Myocyte (in vitro differentiated cells): Measurements from ENCODE around the gene FCER1G. TPM values are rescaled to one million over a fixed set of nuclear protein-coding genes. Genes with fewer than 3 reads are reported as not detected.

ENCODE experiments used
- DNase-seq: peaks from one replicate; pipeline ENCODE4 v3.0.0-alpha.2; 2012; ENCODE audit warnings: low read depth
- total RNA-seq: library from RNA; depleted of rRNA; stranded (reverse); fragments of >200 nt; gene quantifications from 2 replicates; pipeline ENCODE4 v1.2.3, GENCODE V29; 2014

Gene FCER1G
- total RNA-seq, 1 donor from 2014 or later: not detected

GRCh38 chr1:161187311-161187710, 27.8 kb upstream of the FCER1G start:
- DNase-seq: no peak

GRCh38 chr1:161188381-161188780, 26.7 kb upstream of the FCER1G start:
- no peak for DNase-seq

- no peak for DNase-seq
Measured at GRCh38 chr1:161189036-161189435, 26.1 kb upstream of the FCER1G start.

- DNase-seq: no peak
Measured at GRCh38 chr1:161190962-161191521, 24.1 kb upstream of the FCER1G start.

- no peak for DNase-seq
Measured at GRCh38 chr1:161191971-161192370, 23.1 kb upstream of the FCER1G start.

- peak; percentile 85 for DNase-seq
Measured at GRCh38 chr1:161192476-161193465, 22.3 kb upstream of the FCER1G start.

GRCh38 chr1:161193561-161194235, 21.4 kb upstream of the FCER1G start:
- DNase-seq: peak; percentile 92

GRCh38 chr1:161195171-161195570, 19.9 kb upstream of the FCER1G start:
- DNase-seq: no peak

- DNase-seq: no peak
Measured at GRCh38 chr1:161196111-161196510, 19.0 kb upstream of the FCER1G start.

GRCh38 chr1:161196521-161197451, 18.3 kb upstream of the FCER1G start:
- DNase-seq: peak; percentile 84

GRCh38 chr1:161197560-161198193, 17.4 kb upstream of the FCER1G start:
- no peak for DNase-seq

GRCh38 chr1:161198194-161198896, 16.8 kb upstream of the FCER1G start:
- DNase-seq: peak; percentile 80

GRCh38 chr1:161198897-161199431, 16.1 kb upstream of the FCER1G start, which contains the start of gene ADAMTS4:
ADAMTS4 (minus strand) TSS chr1:161199054; CDS start chr1:161198627, 427 bp downstream.
- DNase-seq: peak; percentile 97

- DNase-seq: no peak
Measured at GRCh38 chr1:161199506-161200139, 15.5 kb upstream of the FCER1G start.

GRCh38 chr1:161200421-161200991, 14.6 kb upstream of the FCER1G start:
- DNase-seq: no peak

GRCh38 chr1:161200992-161201835, 13.9 kb upstream of the FCER1G start:
- peak; percentile 90 for DNase-seq
